Activated CD8-positive, alpha-beta T cell treated with anti-CD3 and anti-CD28 coated beads for 36 hours (primary cell): ENCODE results near the gene ARAP3. TPM values are rescaled to one million over a fixed set of nuclear protein-coding genes. Genes with fewer than 3 reads are reported as not detected.
A peak's percentile ranks its signal among the peaks of the same experiment; 100 is the strongest.

Experiments used
- ATAC-seq: fragments of 200-7000 bp; cut with Tn5 transposase; one replicate; pipeline ENCODE4 v1.10.0; 2021; ENCODE audit warnings: mild to moderate bottlenecking, moderate library complexity
- CTCF ChIA-PET: fragments of 350-600 bp; sonication (Branson Sonifier 250); formaldehyde crosslinking; loops from one replicate; lab custom pipeline; 2021; ENCODE audit warnings: antibody characterized with exemption; lab: Charles Lee
- POLR2A ChIA-PET: fragments of 350-600 bp; sonication (Branson Sonifier 250); formaldehyde crosslinking; loops from one replicate; lab custom pipeline; 2021; ENCODE audit warnings: antibody characterized with exemption; lab: Charles Lee
- DNase-seq: peaks from one replicate; pipeline ENCODE4 v3.0.0-alpha.2; 2020
- H3K27ac Mint-ChIP-seq: one replicate; pipeline ENCODE4 v1.8.0; 2021; ENCODE audit warnings: mild to moderate bottlenecking, mixed read lengths
- H3K27me3 Mint-ChIP-seq: one replicate; pipeline ENCODE4 v1.8.0; 2021; ENCODE audit warnings: mixed read lengths
- H3K36me3 Mint-ChIP-seq: one replicate; pipeline ENCODE4 v1.8.0; 2021; ENCODE audit warnings: low read depth, mixed read lengths
- H3K4me1 Mint-ChIP-seq: one replicate; pipeline ENCODE4 v1.8.0; 2021; ENCODE audit warnings: low read depth, mixed read lengths
- H3K4me3 Mint-ChIP-seq: one replicate; pipeline ENCODE4 v1.8.0; 2021; ENCODE audit warnings: mild to moderate bottlenecking, moderate library complexity, mixed read lengths
- H3K9me3 Mint-ChIP-seq: one replicate; pipeline ENCODE4 v1.8.0; 2021; ENCODE audit warnings: mixed read lengths
- CTCF ChIP-seq: fragments of 200-600 bp; IDR thresholded peaks from one replicate; pipeline ENCODE4 v1.8.0; 2022; ENCODE audit warnings: antibody characterized with exemption, mild to moderate bottlenecking
- intact Hi-C: fragments of 100-400 bp; cut with micrococcal nuclease; formaldehyde crosslinking; loops from one replicate; pipeline ENCODE4 v1.10.0; 2022
- total RNA-seq, 2 experiments: library from RNA; stranded (reverse); gene quantifications; one replicate each; pipeline ENCODE4 v1.2.3, GENCODE V29; 2021

The ARAP3 gene
- total RNA-seq, 2 experiments from 2014 or later, result 5.9 to 7.2 TPM

- peak overlapping the region; percentile 31 for H3K27ac Mint-ChIP-seq
- H3K4me3 Mint-ChIP-seq, result peak overlapping the region; percentile 93
- peaks cover 32% of the 10 kb centered on the region for H3K4me1 Mint-ChIP-seq
- POLR2A ChIA-PET, result interaction anchor here (1.1 to 3.8 kb wide), 2 partner anchors 10 to 13 kb away, joined by 4 to 27 read pairs; partner anchors contain the start of genes HDAC3 and RELL2
- H3K9me3 Mint-ChIP-seq, result no peaks in the 10 kb centered on the region
- ATAC-seq (no peak), DNase-seq (no peak)
- intact Hi-C loops, result no loop called here
- CTCF ChIA-PET, result interaction anchor here (1.0 kb wide), 1 partner anchor 7 kb away, joined by 3 read pairs; no protein-coding TSS in a partner anchor
- H3K36me3 Mint-ChIP-seq, result peaks cover 1% of the 10 kb centered on the region
- no peak for TF ChIP-seq CTCF
- no peaks in the 10 kb centered on the region for H3K27me3 Mint-ChIP-seq
Observed at GRCh38 chr5:141649972-141650371, 32.1 kb downstream of the ARAP3 start.

DNA sequence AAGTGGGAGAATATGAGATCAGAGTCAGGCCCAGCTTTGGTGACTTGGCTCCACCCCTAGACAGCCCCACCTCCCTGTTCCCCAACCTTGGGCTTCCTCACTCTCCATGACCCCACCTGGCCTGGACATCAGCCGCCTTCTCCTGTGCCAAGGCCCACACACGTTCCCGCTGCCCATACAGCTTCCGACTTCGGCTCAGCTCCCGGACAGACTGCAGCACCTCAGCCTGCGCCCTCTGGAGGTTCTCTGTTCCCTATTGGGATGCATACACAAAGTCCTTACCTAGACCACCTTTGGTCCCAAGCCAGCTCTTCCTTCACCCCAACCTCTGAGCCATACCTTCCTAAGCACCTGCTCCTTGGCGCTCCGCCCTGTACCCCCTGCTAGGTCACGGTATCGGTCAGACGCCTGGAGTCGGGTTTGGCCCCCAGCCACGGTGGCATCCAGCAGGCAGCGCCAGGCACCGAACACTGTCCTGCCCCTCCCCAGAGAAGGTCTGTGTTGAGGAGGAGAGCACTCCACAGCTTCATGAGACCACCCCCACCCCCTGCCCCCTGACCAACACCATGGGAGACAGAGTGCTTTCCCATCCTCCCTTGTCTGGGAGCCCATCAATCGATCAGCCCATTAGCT lies 32.9 kb downstream of the ARAP3 start:
- H3K4me3 Mint-ChIP-seq, result no peak overlapping the region
- intact Hi-C loops, result no loop called here

DNA sequence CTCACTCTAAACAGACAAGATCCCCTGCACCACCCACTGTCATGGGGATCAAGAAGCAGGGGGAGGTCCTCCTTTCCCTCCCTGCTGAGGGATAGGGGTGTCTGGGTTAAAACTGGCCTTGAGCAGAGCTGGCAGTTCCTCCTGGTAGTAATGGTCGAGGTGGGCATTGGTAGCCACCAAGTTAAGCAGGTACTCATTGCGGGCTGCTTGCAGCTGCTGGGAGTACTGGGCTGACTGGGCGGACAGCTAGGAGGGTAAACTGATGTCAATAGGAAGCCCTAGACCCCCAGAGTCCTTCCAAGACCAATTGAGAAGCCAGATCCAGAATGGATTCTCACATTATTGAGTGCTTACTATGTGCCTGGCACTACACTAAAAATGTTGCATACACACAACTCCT lies 34.2 kb downstream of the ARAP3 start:
- ChIA-PET CTCF (interaction anchor here (1.3 kb wide), 1 partner anchor 56 kb away, joined by 3 read pairs; no protein-coding TSS in a partner anchor), POLR2A (interaction anchor here (3.8 kb wide), 1 partner anchor 11 kb away, joined by 27 read pairs; the partner anchor contains the start of genes HDAC3 and RELL2)
- Mint-ChIP-seq H3K36me3 (peaks cover 2% of the 10 kb centered on the region), H3K4me3 (no peak overlapping the region), H3K9me3 (no peaks in the 10 kb centered on the region), H3K27ac (no peak overlapping the region), H3K27me3 (no peaks in the 10 kb centered on the region), H3K4me1 (peaks cover 31% of the 10 kb centered on the region)
- TF ChIP-seq CTCF, result no peak
- DNase-seq (no peak), ATAC-seq (no peak)
- intact Hi-C loops, result no loop called here

More for the DNA sequence above, 32.9 kb downstream of the ARAP3 start:
- ChIA-PET CTCF (interaction anchor here (0.8 to 1.3 kb wide), 3 partner anchors 8 to 57 kb away, joined by 3 to 4 read pairs (median 3); no protein-coding TSS in a partner anchor), POLR2A (interaction anchor here (0.9 to 3.8 kb wide), 4 partner anchors 9 to 51 kb away, joined by 3 to 27 read pairs (median 6); partner anchors contain the start of genes HDAC3 and RELL2)
- H3K9me3 Mint-ChIP-seq, result no peaks in the 10 kb centered on the region
- H3K27ac Mint-ChIP-seq, result peak overlapping the region; percentile 31
- H3K27me3 Mint-ChIP-seq, result no peaks in the 10 kb centered on the region
- no peak for ATAC-seq
- H3K4me1 Mint-ChIP-seq, result peaks cover 32% of the 10 kb centered on the region
- DNase-seq, result no peak
- H3K36me3 Mint-ChIP-seq, result peaks cover 2% of the 10 kb centered on the region
- TF ChIP-seq CTCF, result no peak

GRCh38 chr5:141647242-141647641 lies 34.8 kb downstream of the ARAP3 start:
- peaks cover 2% of the 10 kb centered on the region for H3K36me3 Mint-ChIP-seq
- H3K4me1 Mint-ChIP-seq, result peaks cover 27% of the 10 kb centered on the region
- peak overlapping the region; percentile 26 for H3K27ac Mint-ChIP-seq

More at GRCh38 chr5:141647242-141647641, 34.8 kb downstream of the ARAP3 start:
- no peaks in the 10 kb centered on the region for H3K27me3 Mint-ChIP-seq
- H3K9me3 Mint-ChIP-seq, result no peaks in the 10 kb centered on the region
- TF ChIP-seq CTCF, result no peak
- ATAC-seq, result no peak
- H3K4me3 Mint-ChIP-seq, result no peak overlapping the region
- ChIA-PET CTCF (interaction anchor here (0.7 to 1.7 kb wide), 4 partner anchors 28 to 80 kb away, joined by 3 to 6 read pairs (median 4); partner anchors contain the start of gene DIAPH1), POLR2A (interaction anchor here (1.3 to 3.8 kb wide), 3 partner anchors 10 to 21 kb away, joined by 3 to 27 read pairs (median 4); partner anchors contain the start of genes HDAC3 and RELL2)
- intact Hi-C loops, result no loop called here
- DNase-seq, result no peak
